Vagina (tissue), 2 donors: Measurements from ENCODE around the gene LRMDA.
A peak's percentile ranks its signal among the peaks of the same experiment; 100 is the strongest.

Source experiments
- POLR2A ChIP-seq, 2 donors: fragments of 450-650 bp; IDR thresholded peaks; one replicate each; pipeline ENCODE4 v1.6.1; 2017; ENCODE audit warnings: antibody characterized with exemption in 2 of 2, mild to moderate bottlenecking in 2 of 2, moderate library complexity in 2 of 2
- POLR2AphosphoS5 ChIP-seq, 2 donors: sonication (generic); formaldehyde crosslinking; IDR thresholded peaks; one replicate each; pipeline ENCODE4 v1.9.0; 2017; ENCODE audit warnings: antibody characterized with exemption in 2 of 2, mild to moderate bottlenecking in 2 of 2, low read depth in 1 of 2; ENCODE audit not compliant: insufficient read depth in 1 of 2

DNA sequence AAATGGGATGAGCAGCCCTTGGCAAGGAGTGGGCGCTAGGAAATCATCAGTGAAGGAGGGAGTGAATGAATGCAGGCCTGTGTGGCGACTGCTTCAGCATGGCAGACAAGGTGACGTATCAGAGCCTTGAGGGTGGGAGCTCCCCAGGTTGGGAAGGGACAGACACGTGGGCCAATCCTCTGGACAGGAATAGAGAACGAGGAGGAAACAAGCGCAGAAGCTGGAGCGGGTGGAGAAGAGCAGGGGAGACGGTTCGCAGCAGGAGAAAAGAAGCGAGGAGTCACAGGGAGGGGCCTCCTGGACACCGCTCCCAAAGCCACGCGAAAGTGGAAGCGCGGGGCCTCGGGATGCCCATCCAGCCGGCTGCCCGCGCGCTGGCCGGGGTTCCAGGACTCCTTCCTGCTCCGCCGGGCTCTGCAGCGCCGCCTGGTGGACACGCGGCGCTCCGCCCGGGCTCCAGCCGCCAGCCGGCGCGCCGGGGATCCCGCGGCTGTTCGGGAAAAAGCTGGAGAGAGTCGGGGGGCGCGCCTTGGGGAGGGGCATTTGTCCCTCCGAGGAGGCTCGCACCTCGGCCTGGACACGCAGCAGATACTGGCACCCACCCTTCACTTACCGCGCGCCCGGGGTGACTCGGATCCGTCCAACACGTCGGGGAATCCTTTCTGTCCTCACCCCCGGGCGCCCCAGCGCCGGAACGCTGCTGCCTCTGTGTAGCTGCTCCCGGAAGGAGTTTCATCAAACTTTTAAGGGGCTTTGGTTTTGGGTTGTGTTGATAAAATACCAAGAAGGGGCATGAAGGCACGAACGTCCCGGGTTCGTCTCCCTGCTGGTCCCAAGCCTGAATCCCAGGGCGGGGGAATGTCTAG is 36.1 kb upstream of the LRMDA start:
- TF ChIP-seq POLR2A (IDR thresholded peaks at IDR 0.05) (no peak), POLR2AphosphoS5 (IDR thresholded peaks at IDR 0.05; ENCODE audit: insufficient read depth in 1 of 2, low read depth in 1 of 2) (peak in 1 of 2 donors; percentile 51)
